HepG2 (cell line): ENCODE measurements around the gene PTPRO. TPM values are rescaled to one million over a fixed set of nuclear protein-coding genes. Genes with fewer than 3 reads are reported as not detected.

Experiments
- ATAC-seq: fragments of 200-7000 bp; cut with Tn5 transposase; 3 replicates; pipeline ENCODE4 v1.9.1; 2020; ENCODE audit warnings: mild to moderate bottlenecking, moderate library complexity
- BruUV-seq: library from RNA; stranded (reverse); fragments of 400-500 nt; replicated peaks from 2 replicates; lab custom pipeline; 2021; lab: Mats Ljungman, UMichigan
- CTCF ChIA-PET: fragments of 300-600 bp; formaldehyde crosslinking; extraction: SDS; loops from one replicate; lab custom pipeline; 2021; ENCODE audit warnings: low total read pairs, inconsistent platforms, low intra/inter-chr PET ratio; lab: Yijun Ruan, JAX
- POLR2A ChIA-PET: fragments of 350-600 bp; sonication (Branson Sonifier 250); formaldehyde crosslinking; loops from one replicate; lab custom pipeline; 2020; ENCODE audit warnings: antibody characterized with exemption, inconsistent platforms; lab: Yijun Ruan, JAX
- DNase-seq: peaks from one replicate; pipeline ENCODE4 v3.0.0-alpha.2; 2015; ENCODE audit warnings: low spot score
- FAIRE-seq: peaks from 3 replicates; lab custom pipeline; 2011; peaks lifted over from hg19 to GRCh38; lab: Jason Lieb, UNC
- H2AFZ ChIP-seq: one replicate; pipeline ENCODE4 v1.6.1; 2011; ENCODE audit warnings: low read length, inconsistent platforms
- H3K27ac ChIP-seq: fragments of 300-600 bp; 3 replicates; pipeline ENCODE4 v1.8.0; 2011; ENCODE audit warnings: mixed run types, mild to moderate bottlenecking, mixed read lengths, low read length, inconsistent platforms; ENCODE audit not compliant: insufficient read depth; ENCODE audit errors: extremely low read length
- H3K27me3 ChIP-seq, 2 experiments: fragments of 200-600 bp in 1 of 2; 2 replicates in 1 of 2; 3 replicates in 1 of 2; pipeline versions ENCODE4 v1.6.0 to v1.8.0; 2011; ENCODE audit warnings: low read length in 2 of 2, mild to moderate bottlenecking in 2 of 2, moderate library complexity in 2 of 2, inconsistent platforms in 1 of 2; ENCODE audit not compliant: insufficient read depth in 2 of 2, control insufficient read depth in 1 of 2
- H3K36me3 ChIP-seq, 2 experiments: fragments of 200-600 bp in 1 of 2; replicated peaks in 1 of 2; 2 replicates in 1 of 2; 3 replicates in 1 of 2; pipeline versions ENCODE4 v1.5.1 to v1.8.0; 2011; ENCODE audit warnings: low read length in 2 of 2, inconsistent platforms in 1 of 2; ENCODE audit not compliant: insufficient read depth in 2 of 2, control insufficient read depth in 1 of 2
- H3K4me1 ChIP-seq: 2 replicates; pipeline ENCODE4 v1.5.1; 2012; ENCODE audit warnings: low read length, inconsistent platforms; ENCODE audit not compliant: insufficient read depth
- H3K4me2 ChIP-seq: 2 replicates; pipeline ENCODE4 v1.6.0; 2011; ENCODE audit warnings: low read depth, low read length, inconsistent platforms
- H3K4me3 ChIP-seq, 3 experiments: fragments of 200-600 bp in 1 of 3; sonication (generic), shearing (Covaris generic) in 1 of 3; replicated peaks in 1 of 3; 2 replicates each; pipeline ENCODE4 v1.5.1; 2011 to 2016; ENCODE audit warnings: low read length in 3 of 3, inconsistent platforms in 2 of 3, low read depth in 2 of 3, mild to moderate bottlenecking in 2 of 3, control low read depth in 1 of 3, mixed read lengths in 1 of 3; ENCODE audit not compliant: insufficient read depth in 1 of 3
- H3K79me2 ChIP-seq: one replicate; pipeline ENCODE4 v1.6.1; 2011; ENCODE audit warnings: low read length, inconsistent platforms; ENCODE audit not compliant: insufficient read depth
- H3K9ac ChIP-seq: 2 replicates; pipeline ENCODE4 v1.6.0; 2011; ENCODE audit warnings: mild to moderate bottlenecking, low read depth, low read length, inconsistent platforms; ENCODE audit not compliant: insufficient read depth
- H3K9me3 ChIP-seq: 2 replicates; pipeline ENCODE4 v1.5.1; 2012; ENCODE audit warnings: mild to moderate bottlenecking, low read length
- H4K20me1 ChIP-seq: 2 replicates; pipeline ENCODE4 v1.6.0; 2011; ENCODE audit warnings: inconsistent platforms, mild to moderate bottlenecking, low read length, moderate library complexity; ENCODE audit not compliant: insufficient read depth
- ATF7 ChIP-seq, 2 experiments: fragments of 450-650 bp in 1 of 2; sonication (generic) in 1 of 2; formaldehyde crosslinking in 1 of 2; IDR thresholded peaks; 2 replicates each; pipeline versions ENCODE4 v1.4.0 to v1.6.1; 2016 to 2020; ENCODE audit warnings: antibody characterized with exemption in 1 of 2, mild to moderate bottlenecking in 1 of 2, missing genetic modification reagents in 1 of 2
- GMEB1 ChIP-seq: sonication (generic); formaldehyde crosslinking; IDR thresholded peaks from 2 replicates; pipeline ENCODE4 v1.5.1; 2020; ENCODE audit warnings: missing genetic modification reagents, mild to moderate bottlenecking, borderline replicate concordance
- ZKSCAN1 ChIP-seq: fragments of 150-350 bp; IDR thresholded peaks from 2 replicates; pipeline ENCODE4 v1.6.1; 2014; ENCODE audit warnings: low read length
- WGBS: methylation state at CpG from one replicate; pipeline ENCODE4 v1.1.6; 2017; ENCODE audit warnings: low lambda C conversion rate; 5-methylcytosine and 5-hydroxymethylcytosine counted together
- in situ Hi-C: cut with HindIII; loops from 2 replicates; pipeline ENCODE4 v1.10.0; 2017; ENCODE audit warnings: low pct_unique_long_range_greater_than_20kb; ENCODE audit not compliant: extremely low pct_ligation_motif_present
- intact Hi-C: fragments of 100-400 bp; cut with micrococcal nuclease; formaldehyde crosslinking; loops from one replicate; pipeline ENCODE4 v1.10.0; 2022; ENCODE audit not compliant: unreplicated experiment
- polyA plus RNA-seq, 8 experiments: library from polyadenylated mRNA; depleted of rRNA in 3 of 8; stranded (reverse) in 7 of 8; unstranded in 1 of 8; fragments of >200 nt; fragmentation: Illumina TruSeq in 4 of 8; extraction: Trizol in 4 of 8; gene quantifications; 2 replicates each; pipeline versions ENCODE4 v1.2.1 to v1.2.3, GENCODE V29; 2011 to 2016; ENCODE audit warnings: low read depth in 4 of 8, missing spikeins in 1 of 8, mixed read lengths in 1 of 8; ENCODE audit not compliant: insufficient read depth in 1 of 8
- total RNA-seq, 5 experiments: library from RNA; depleted of rRNA; stranded (reverse); fragments of >200 nt; fragmentation: Illumina TruSeq; extraction: Trizol; gene quantifications; 2 replicates each; pipeline ENCODE4 v1.2.3, GENCODE V29; 2016; ENCODE audit warnings: low read depth in 1 of 5

PTPRO gene
- total and polyA plus RNA-seq, 2 of the 13 experiments (the other 11 are each of a cell fraction or from before 2014, with no cell fraction given), result 0.04 TPM; not detected in 1

- no peak for TF ChIP-seq GMEB1 (CRISPR knock-in tag)
These were observed 197.8 kb downstream of the PTPRO start (continued) for GRCh38 chr12:15520083-15520482.

GRCh38 chr12:15520844-15521243 lies 198.5 kb downstream of the PTPRO start:
- Histone ChIP-seq H3K4me2 (no peak overlapping the region), H3K27ac (no peak overlapping the region), H3K79me2 (no peaks in the 10 kb centered on the region), H3K9me3 (no peaks in the 10 kb centered on the region), H3K4me1 (no peaks in the 10 kb centered on the region), H3K9ac (no peak overlapping the region), H3K27me3 (peaks cover 0 to 4% of the 10 kb centered on the region in 2 experiments; a peak in 1 of 5 replicates), H2AFZ (no peak overlapping the region)
- ATAC-seq, result no peak
- 2% methylated on average over 6 of the region's 6 CpGs for WGBS
- intact Hi-C loops, result loop anchor here (5.0 kb wide), 1 partner anchor 364 kb away; no protein-coding TSS in a partner anchor
- no peak for TF ChIP-seq ZKSCAN1
- TF ChIP-seq ATF7 (IDR thresholded peaks at IDR 0.05), result 0 out of 2 replicates have a peak, but pooled peaks have one; percentile 13
- TF ChIP-seq ATF7 (CRISPR knock-in tag; IDR thresholded peaks at IDR 0.05), result no peak
- TF ChIP-seq, all 625 proteins: peak for 1
- FAIRE-seq (no peak), DNase-seq (no peak)
- POLR2A ChIA-PET, result no interaction called here
- in situ Hi-C loops, result loop anchor here (5.0 kb wide), 1 partner anchor 244 kb away; no protein-coding TSS in a partner anchor
- H4K20me1 ChIP-seq, result no peaks in the 10 kb centered on the region
- H3K36me3 ChIP-seq, result no peaks in the 10 kb centered on the region
- no TSS peak for BruUV-seq
- no peak overlapping the region for H3K4me3 ChIP-seq
- CTCF ChIA-PET, result no interaction called here
